HEK293 (cell line): ENCODE data around the gene DHX57.
"Not testable (repeated sequence)": the region's sequence is repeated elsewhere in the genome, so short reads cannot be mapped to it uniquely, and the experiment has no call there.

Experiments used
- CTCF ChIA-PET: fragments of 350-600 bp; formaldehyde crosslinking; extraction: SDS; loops from one replicate; lab custom pipeline; 2021; ENCODE audit warnings: antibody characterized with exemption; lab: Yijun Ruan, JAX
- POLR2A ChIA-PET: fragments of 300-600 bp; formaldehyde crosslinking; extraction: SDS; loops from one replicate; lab custom pipeline; 2020; ENCODE audit warnings: antibody characterized with exemption, inconsistent platforms; lab: Yijun Ruan, JAX
- H3K27ac ChIP-seq: fragments of 200-500 bp; sonication (Bioruptor generic); 2 replicates; pipeline ENCODE4 v1.5.1; 2014; ENCODE audit warnings: low read depth, low read length, control low read depth, inconsistent platforms; ENCODE audit errors: extremely low read depth
- H3K36me3 ChIP-seq, 2 experiments: fragments of 200-500 bp in 1 of 2; sonication (Bioruptor generic) in 1 of 2; 1 replicate in 1 of 2; 2 replicates in 1 of 2; pipeline ENCODE4 v1.5.1; 2014 to 2017; ENCODE audit warnings: inconsistent platforms in 2 of 2, low read length in 2 of 2; ENCODE audit not compliant: control insufficient read depth in 2 of 2, insufficient read depth in 1 of 2
- H3K4me1 ChIP-seq: fragments of 200-500 bp; sonication (Bioruptor generic); 2 replicates; pipeline ENCODE4 v1.5.1; 2014; ENCODE audit warnings: mild to moderate bottlenecking, low read length, inconsistent platforms; ENCODE audit not compliant: control insufficient read depth, insufficient read depth
- H3K4me3 ChIP-seq: 2 replicates; pipeline ENCODE4 v1.5.1; 2011; ENCODE audit warnings: low read depth, mild to moderate bottlenecking, control low read depth, low read length, moderate library complexity
- H3K9me3 ChIP-seq: fragments of 200-500 bp; sonication (Bioruptor generic); 2 replicates; pipeline ENCODE4 v1.5.1; 2014; ENCODE audit warnings: low read depth, low read length, inconsistent platforms; ENCODE audit not compliant: control insufficient read depth, insufficient read depth
- ZNF112 ChIP-seq: fragments of 450-650 bp; formaldehyde crosslinking; IDR thresholded peaks from 2 replicates; pipeline ENCODE4 v1.5.0; 2017; ENCODE audit warnings: missing biosample characterization, missing genetic modification characterization
- ZNF121 ChIP-seq: fragments of 450-650 bp; formaldehyde crosslinking; IDR thresholded peaks from 2 replicates; pipeline ENCODE4 v1.5.1; 2016; ENCODE audit warnings: missing biosample characterization, missing genetic modification characterization
- ZNF561 ChIP-seq: fragments of 450-650 bp; IDR thresholded peaks from 2 replicates; pipeline ENCODE4 v1.5.1; 2018; ENCODE audit warnings: missing biosample characterization, missing genetic modification characterization, borderline replicate concordance
- ZNF658 ChIP-seq: fragments of 450-650 bp; formaldehyde crosslinking; IDR thresholded peaks from 2 replicates; pipeline ENCODE4; 2016; ENCODE audit warnings: missing biosample characterization, missing genetic modification characterization
- ZSCAN23 ChIP-seq: fragments of 450-650 bp; formaldehyde crosslinking; IDR thresholded peaks from 2 replicates; pipeline ENCODE4 v1.5.1; 2016; ENCODE audit warnings: missing biosample characterization, missing genetic modification characterization
- TF ChIP-seq, protein P1 (sequence below): fragments of 450-650 bp; formaldehyde crosslinking; IDR thresholded peaks from 2 replicates; pipeline ENCODE4 v1.5.1; 2016; ENCODE audit warnings: missing biosample characterization, missing genetic modification characterization, borderline replicate concordance
- TF ChIP-seq, protein P2 (sequence below): fragments of 450-650 bp; IDR thresholded peaks from 2 replicates; pipeline ENCODE4 v1.5.1; 2018; ENCODE audit warnings: missing biosample characterization, mild to moderate bottlenecking, missing genetic modification characterization
- TF ChIP-seq, protein P3 (sequence below): fragments of 450-650 bp; formaldehyde crosslinking; IDR thresholded peaks from 2 replicates; pipeline ENCODE4 v1.5.1; 2017; ENCODE audit warnings: missing biosample characterization, missing genetic modification characterization

The DHX57 gene

DNA sequence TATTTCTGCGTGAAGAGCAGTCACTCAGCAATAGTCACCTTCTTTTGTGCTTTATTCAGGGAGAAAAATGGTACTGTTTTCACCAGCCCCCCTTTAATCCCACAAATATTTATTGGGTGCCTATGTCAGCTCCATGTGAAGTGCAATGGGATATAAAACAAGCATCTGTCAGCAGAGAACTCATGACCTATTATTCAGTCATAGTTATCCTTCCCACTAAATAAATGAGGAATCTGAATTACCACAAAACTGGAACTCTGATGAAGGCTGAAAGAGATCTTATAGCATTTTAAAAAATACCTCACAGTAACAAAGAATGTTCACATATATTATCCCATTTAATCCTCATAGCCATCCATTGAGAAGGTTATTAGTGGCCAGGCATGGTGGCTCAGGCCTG lies 45.8 kb downstream of the DHX57 start:
- H3K9me3 ChIP-seq, result no peaks in the 10 kb centered on the region
- TF ChIP-seq ZNF658 (tag by site-specific recombination) (no peak), ZNF561 (tag by site-specific recombination) (no peak), ZNF112 (tag by site-specific recombination) (no peak)
- TF ChIP-seq, protein P1, sequence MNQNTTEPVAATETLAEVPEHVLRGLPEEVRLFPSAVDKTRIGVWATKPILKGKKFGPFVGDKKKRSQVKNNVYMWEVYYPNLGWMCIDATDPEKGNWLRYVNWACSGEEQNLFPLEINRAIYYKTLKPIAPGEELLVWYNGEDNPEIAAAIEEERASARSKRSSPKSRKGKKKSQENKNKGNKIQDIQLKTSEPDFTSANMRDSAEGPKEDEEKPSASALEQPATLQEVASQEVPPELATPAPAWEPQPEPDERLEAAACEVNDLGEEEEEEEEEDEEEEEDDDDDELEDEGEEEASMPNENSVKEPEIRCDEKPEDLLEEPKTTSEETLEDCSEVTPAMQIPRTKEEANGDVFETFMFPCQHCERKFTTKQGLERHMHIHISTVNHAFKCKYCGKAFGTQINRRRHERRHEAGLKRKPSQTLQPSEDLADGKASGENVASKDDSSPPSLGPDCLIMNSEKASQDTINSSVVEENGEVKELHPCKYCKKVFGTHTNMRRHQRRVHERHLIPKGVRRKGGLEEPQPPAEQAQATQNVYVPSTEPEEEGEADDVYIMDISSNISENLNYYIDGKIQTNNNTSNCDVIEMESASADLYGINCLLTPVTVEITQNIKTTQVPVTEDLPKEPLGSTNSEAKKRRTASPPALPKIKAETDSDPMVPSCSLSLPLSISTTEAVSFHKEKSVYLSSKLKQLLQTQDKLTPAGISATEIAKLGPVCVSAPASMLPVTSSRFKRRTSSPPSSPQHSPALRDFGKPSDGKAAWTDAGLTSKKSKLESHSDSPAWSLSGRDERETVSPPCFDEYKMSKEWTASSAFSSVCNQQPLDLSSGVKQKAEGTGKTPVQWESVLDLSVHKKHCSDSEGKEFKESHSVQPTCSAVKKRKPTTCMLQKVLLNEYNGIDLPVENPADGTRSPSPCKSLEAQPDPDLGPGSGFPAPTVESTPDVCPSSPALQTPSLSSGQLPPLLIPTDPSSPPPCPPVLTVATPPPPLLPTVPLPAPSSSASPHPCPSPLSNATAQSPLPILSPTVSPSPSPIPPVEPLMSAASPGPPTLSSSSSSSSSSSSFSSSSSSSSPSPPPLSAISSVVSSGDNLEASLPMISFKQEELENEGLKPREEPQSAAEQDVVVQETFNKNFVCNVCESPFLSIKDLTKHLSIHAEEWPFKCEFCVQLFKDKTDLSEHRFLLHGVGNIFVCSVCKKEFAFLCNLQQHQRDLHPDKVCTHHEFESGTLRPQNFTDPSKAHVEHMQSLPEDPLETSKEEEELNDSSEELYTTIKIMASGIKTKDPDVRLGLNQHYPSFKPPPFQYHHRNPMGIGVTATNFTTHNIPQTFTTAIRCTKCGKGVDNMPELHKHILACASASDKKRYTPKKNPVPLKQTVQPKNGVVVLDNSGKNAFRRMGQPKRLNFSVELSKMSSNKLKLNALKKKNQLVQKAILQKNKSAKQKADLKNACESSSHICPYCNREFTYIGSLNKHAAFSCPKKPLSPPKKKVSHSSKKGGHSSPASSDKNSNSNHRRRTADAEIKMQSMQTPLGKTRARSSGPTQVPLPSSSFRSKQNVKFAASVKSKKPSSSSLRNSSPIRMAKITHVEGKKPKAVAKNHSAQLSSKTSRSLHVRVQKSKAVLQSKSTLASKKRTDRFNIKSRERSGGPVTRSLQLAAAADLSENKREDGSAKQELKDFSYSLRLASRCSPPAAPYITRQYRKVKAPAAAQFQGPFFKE, result no peak
- TF ChIP-seq, protein P2, sequence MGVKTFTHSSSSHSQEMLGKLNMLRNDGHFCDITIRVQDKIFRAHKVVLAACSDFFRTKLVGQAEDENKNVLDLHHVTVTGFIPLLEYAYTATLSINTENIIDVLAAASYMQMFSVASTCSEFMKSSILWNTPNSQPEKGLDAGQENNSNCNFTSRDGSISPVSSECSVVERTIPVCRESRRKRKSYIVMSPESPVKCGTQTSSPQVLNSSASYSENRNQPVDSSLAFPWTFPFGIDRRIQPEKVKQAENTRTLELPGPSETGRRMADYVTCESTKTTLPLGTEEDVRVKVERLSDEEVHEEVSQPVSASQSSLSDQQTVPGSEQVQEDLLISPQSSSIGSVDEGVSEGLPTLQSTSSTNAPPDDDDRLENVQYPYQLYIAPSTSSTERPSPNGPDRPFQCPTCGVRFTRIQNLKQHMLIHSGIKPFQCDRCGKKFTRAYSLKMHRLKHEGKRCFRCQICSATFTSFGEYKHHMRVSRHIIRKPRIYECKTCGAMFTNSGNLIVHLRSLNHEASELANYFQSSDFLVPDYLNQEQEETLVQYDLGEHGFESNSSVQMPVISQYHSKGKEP (tag by site-specific recombination), result no peak
- POLR2A ChIA-PET, result no interaction called here
- H3K36me3 ChIP-seq, result peaks cover 34 to 46% of the 10 kb centered on the region in 2 experiments
- H3K4me1 ChIP-seq, result no peaks in the 10 kb centered on the region
- CTCF ChIA-PET, result interaction anchor here (0.7 kb wide), 2 partner anchors 89 to 241 kb away, joined by 3 to 4 read pairs; no protein-coding TSS in a partner anchor
- no peak overlapping the region for H3K27ac ChIP-seq
- no peak overlapping the region for H3K4me3 ChIP-seq

DNA sequence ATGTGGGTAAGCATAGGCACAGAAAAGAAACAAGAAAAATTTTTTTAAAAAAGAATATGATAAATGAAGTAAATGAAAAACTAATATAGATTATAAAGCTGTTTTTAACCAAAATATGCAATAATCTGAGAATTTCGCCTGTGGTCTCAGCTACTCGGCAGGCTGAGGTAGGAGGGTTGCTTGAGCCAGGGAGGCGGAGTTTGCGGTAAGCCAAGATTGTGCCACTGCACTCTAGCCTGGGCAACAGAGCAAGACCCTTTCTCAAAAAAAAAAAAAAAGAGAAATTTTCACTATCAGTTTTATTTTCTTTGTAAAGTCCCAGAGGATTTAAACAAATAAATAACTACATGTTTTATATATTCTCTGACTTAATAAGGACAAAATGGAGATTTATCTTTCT lies 47.3 kb downstream of the DHX57 start:
- Histone ChIP-seq H3K4me3 (no peak overlapping the region), H3K4me1 (no peaks in the 10 kb centered on the region), H3K36me3 (peaks cover 36 to 48% of the 10 kb centered on the region in 2 experiments; a peak in 2 of 3 replicates), H3K9me3 (no peaks in the 10 kb centered on the region), H3K27ac (no peak overlapping the region)
- CTCF ChIA-PET, result interaction anchor here (0.6 kb wide), 2 partner anchors 247 to 266 kb away, joined by 3 to 4 read pairs; no protein-coding TSS in a partner anchor
- no peak for TF ChIP-seq ZSCAN23 (tag by site-specific recombination)
- 0 out of 2 replicates have a peak, but pooled peaks have one; percentile 12 for TF ChIP-seq ZNF121
- POLR2A ChIA-PET, result interaction anchor here (2.5 kb wide), 1 partner anchor 77 kb away, joined by 14 read pairs; the partner anchor contains the start of gene SRSF7

DNA sequence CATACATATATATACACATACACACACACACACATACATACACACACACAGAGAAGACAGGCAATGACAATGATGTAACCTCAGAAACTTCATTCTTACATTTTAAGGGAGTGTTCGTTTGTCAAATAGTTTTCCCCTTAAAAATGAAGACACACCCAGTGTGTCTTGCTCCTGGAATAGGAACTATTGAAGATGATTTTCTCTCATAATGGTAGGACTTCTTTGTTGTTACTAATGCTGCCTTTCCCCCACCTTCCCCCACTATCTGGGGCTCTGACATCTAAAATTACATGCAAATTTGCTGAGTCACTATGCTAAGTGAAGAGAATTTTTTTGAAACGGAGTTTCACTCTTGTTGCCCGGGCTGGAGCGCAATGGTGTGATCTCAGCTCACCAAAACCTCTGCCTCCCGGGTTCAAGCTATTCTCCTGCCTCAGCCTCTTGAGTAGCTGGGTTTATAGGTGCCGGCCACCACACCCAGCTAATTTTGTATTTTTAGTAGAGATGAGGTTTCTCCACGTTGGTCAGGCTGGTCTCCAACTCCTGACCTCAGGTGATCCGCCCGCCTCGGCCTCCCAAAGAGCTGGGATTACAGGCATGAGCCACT lies 48.1 kb downstream of the DHX57 start:
- H3K36me3 ChIP-seq, result peaks cover 42 to 48% of the 10 kb centered on the region in 2 experiments
- H3K9me3 ChIP-seq, CTCF ChIA-PET, H3K27ac ChIP-seq, H3K4me1 ChIP-seq, H3K4me3 ChIP-seq: not testable (repeated sequence)
- POLR2A ChIA-PET, result interaction anchor here (2.5 kb wide), 1 partner anchor 76 kb away, joined by 14 read pairs; the partner anchor contains the start of gene SRSF7
- TF ChIP-seq, protein P3, sequence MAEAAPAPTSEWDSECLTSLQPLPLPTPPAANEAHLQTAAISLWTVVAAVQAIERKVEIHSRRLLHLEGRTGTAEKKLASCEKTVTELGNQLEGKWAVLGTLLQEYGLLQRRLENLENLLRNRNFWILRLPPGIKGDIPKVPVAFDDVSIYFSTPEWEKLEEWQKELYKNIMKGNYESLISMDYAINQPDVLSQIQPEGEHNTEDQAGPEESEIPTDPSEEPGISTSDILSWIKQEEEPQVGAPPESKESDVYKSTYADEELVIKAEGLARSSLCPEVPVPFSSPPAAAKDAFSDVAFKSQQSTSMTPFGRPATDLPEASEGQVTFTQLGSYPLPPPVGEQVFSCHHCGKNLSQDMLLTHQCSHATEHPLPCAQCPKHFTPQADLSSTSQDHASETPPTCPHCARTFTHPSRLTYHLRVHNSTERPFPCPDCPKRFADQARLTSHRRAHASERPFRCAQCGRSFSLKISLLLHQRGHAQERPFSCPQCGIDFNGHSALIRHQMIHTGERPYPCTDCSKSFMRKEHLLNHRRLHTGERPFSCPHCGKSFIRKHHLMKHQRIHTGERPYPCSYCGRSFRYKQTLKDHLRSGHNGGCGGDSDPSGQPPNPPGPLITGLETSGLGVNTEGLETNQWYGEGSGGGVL (tag by site-specific recombination), result peak; percentile 63
